G401 (cell line): Measurements from ENCODE around the gene TBX21. TPM values are rescaled to one million over a fixed set of nuclear protein-coding genes. Genes with fewer than 3 reads are reported as not detected.

Experiments
- DNase-seq: peaks from one replicate; pipeline ENCODE4 v3.0.0-alpha.2; 2015; ENCODE audit warnings: low spot score
- in situ Hi-C: cut with HindIII; loops from 2 replicates; pipeline ENCODE4 v1.10.0; 2016; ENCODE audit warnings: low sequenced_read_pairs, mixed read lengths
- total RNA-seq: library from RNA; depleted of rRNA; stranded (reverse); fragments of >200 nt; shearing (Covaris generic); gene quantifications from 2 replicates; pipeline ENCODE4 v1.2.3, GENCODE V29; 2014; rRNA removed

TBX21 gene
- total RNA-seq, 1 experiment from 2014 or later: not detected

- in situ Hi-C loops: no loop called here
- DNase-seq: no peak
Measured at GRCh38 chr17:47792979-47793378, 59.9 kb downstream of the TBX21 start.

Other genes starting within 250 kb of the TBX21 start
- 58.9 and 70.4 TPM in 2 replicates for gene NPEPPS, start 202.1 kb upstream of the TBX21 start, total RNA-seq
- gene KPNB1, start 83.3 kb upstream of the TBX21 start, total RNA-seq: 200 and 386 TPM in 2 replicates
- 18.9 and 32.5 TPM in 2 replicates for gene TBKBP1, start 39.1 kb upstream of the TBX21 start, total RNA-seq
- 4.2 and 5.6 TPM in 2 replicates for gene OSBPL7, start 88.6 kb downstream of the TBX21 start, total RNA-seq
- 75.4 and 95.6 TPM in 2 replicates for gene MRPL10, start 98.3 kb downstream of the TBX21 start, total RNA-seq
- gene LRRC46, start 98.4 kb downstream of the TBX21 start, total RNA-seq: 0.12 TPM in 1 of 2 replicates, not detected in the other
- gene SCRN2, start 108.0 kb downstream of the TBX21 start, total RNA-seq: 68.4 and 72.7 TPM in 2 replicates
- gene SP6, start 117.9 kb downstream of the TBX21 start, total RNA-seq: 6.7 and 8.5 TPM in 2 replicates
- 0.68 and 0.71 TPM in 2 replicates for gene SP2, start 163.0 kb downstream of the TBX21 start, total RNA-seq
- gene PNPO, start 208.3 kb downstream of the TBX21 start, total RNA-seq: 50.2 and 90.7 TPM in 2 replicates
- gene PRR15L, start 224.6 kb downstream of the TBX21 start, total RNA-seq: not detected in 2 replicates
- gene CDK5RAP3, start 237.9 kb downstream of the TBX21 start, total RNA-seq: 101 and 129 TPM in 2 replicates